D341Med (cell line): Measurements from ENCODE around the gene TRPM3.

Source experiments
- DNase-seq: peaks from one replicate; pipeline ENCODE4 v3.0.0; 2012; ENCODE audit warnings: low spot score

TRPM3 gene

DNA sequence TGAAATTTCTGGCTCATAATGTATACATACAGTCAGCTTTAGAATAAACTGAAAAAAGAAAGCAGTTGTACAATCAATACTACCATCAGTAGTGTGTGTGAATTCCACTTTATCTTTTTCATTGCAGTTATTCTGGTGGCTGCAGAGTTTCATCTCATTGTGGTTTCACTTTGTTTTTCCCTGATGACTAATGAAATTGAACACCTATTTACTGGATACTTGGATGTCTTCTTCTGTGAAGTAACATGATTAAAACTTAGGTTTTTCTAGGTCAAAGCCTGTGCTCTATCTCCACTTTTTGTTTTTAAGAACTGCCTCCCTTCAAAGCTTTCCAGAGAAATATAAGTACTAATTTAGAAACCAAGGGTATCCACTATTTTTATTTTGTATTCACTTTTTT, 174.3 kb downstream of the TRPM3 start:
- DNase-seq: no peak

DNA sequence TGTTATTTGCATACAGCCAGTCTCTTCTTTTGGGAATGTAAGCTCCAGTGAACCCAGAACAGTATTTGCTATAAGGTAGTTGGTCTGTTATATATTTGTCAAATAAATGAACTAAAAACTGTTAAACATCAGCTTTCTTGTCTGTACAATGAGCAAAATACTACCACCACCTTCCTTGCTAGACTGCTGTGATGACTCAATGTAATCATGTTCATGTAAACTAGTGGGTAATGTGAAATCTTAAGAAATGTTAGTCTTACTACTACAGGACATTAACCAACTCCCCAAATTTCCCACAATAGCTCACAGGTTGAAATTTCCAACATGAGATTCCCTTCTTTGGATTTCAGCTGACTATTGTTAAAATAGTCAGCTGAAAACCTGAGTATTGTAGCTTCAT, 176.1 kb downstream of the TRPM3 start:
- DNase-seq: no peak

DNA sequence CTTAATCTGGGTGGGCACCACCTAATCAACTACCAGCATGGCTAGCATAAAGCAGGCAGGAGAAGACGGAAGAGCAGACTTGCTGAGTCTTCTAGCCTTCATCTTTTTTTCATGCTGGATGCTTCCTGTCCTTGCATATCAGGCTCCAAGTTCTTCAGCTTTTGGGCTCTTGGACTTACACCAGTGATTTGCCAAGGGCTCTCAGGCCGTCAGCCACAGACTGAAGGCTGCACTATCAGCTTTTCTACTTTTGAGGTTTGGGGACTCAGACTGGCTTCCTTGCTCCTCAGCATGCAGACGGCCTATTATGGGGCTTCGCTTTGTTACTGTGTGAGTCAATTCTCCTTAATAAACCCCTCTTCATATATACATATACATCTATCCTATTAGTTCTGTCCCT, 180.2 kb downstream of the TRPM3 start:
- no peak for DNase-seq

DNA sequence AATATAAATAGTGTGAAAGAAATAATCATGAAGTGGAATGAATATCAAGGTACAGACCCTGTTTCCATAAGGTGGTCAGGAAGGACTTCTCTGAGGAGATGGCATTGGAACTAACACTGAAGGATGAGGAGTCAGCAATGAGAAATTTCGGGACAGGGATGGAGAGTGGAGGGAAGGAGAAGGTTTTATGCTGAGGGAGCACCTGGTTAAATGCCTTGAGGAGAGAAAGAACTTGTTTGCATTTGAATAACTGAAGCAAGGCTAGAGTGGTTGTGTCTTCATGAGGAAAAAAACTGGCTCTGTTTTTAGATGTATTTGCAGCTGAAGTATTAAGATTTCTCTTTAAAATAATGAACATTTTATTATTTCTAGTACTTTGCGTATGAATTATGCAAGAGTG, 180.8 kb downstream of the TRPM3 start:
- no peak for DNase-seq

DNA sequence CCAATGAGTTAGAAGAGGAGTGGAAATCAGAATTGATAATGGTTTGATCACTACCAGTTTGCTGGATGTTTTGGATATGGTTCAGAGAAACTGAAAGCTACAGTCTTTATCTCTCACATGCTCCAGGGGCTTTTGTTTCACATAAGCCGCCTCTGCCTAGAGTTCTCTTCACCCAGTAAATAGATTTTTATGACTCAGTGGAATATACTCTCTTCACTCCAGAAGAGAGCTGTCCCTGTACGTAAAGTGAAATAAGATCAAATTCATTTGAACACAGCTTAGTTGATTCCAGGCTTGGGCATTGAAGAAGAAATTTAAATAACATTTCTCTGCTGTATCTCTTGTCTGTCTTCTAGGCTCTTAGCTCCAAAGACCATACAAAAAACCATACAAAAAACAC, 184.9 kb downstream of the TRPM3 start:
- DNase-seq: no peak

DNA sequence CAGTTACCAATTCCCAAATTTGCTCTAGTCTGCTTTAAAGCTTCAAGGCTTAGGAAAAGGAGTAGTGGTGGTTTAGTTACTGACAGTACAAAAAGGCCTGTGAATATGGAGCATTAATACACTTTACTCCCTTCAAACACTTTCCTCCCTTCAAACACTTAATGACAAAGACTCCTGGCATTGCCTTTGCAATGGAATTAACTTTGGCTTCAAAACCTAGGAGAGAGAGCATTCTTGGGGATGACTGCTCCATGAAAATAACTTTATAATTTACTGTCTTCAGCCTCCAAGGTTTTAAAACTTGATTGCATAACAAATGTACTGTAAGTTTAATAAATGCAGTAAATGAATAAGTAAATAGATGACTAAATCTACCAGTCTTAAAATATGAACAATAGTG, 185.6 kb downstream of the TRPM3 start:
- no peak for DNase-seq

DNA sequence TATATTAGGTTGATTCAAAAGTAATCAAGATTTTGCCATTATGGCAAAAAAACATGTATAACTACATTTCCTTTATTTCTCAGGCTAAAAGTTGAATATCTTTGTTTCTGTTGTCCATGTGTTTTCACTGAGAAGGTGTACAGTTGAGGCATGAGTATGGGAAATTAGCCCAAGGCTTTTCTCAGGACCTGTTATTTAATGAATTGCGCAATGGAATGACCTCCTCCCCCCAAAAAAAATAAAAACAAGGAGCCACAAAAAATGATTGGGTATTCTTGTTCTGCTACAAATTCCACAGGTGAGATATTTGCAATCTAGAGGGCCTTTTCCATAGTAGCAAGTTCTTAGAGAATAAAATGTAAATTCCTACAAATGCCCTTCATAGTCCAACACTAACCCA, 186.8 kb downstream of the TRPM3 start:
- DNase-seq: no peak

DNA sequence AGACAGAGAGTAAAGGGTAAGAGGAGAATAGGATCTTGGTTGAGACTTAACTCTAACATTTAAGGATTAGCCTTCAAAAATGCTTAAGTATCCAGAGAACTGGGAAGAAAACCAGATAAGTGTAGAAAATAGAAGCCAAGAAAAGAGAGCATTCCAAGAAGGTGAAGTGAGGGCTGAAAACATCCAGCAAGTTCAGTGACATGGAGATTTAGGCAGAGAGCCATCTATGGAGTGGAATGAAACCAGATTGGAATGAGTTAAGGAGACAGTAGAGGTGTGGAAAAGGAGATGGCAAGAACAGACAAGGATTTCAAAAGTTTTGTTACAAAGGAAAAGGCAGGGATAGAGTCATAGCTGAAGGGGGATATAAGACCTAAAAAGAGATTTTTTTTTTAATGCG, 188.1 kb downstream of the TRPM3 start:
- no peak for DNase-seq

DNA sequence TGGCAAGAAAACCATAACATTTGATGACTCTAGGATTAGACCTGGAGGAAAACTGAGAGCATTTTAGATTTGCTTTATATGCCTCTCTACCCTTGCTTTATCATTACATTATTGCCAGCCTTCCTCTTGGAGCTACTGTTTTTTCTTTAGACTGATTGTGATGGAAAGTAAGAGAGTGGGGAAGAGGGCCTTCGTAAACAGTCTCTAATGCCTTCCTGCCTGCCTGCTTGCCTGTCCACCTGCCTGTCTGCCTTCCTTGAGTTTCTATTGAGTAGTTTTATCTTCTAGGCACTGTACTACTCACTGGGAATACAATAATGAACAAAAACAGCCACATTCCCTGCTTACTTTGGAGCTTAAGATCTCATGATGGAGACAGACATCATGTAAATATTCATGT, 189.3 kb downstream of the TRPM3 start:
- DNase-seq: no peak

DNA sequence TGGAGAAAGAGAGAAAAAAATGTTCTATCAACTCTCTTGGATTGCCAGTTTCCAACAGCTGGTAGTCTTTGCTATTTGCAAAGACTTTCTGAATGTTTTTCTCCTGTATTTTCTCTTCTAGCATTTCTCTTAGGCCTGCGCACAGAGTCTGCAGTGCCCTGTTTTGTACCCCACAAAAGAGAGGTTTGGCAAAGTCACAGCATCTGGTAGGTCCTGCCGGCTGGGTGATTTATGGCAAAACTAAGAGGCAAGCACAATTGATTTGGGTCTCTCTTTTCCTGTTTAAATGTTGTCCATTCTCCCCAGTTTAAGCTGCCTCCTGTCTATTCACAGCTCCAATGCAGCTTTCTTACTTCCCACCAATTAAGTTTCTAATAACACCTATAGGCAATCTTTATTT, 193.9 kb downstream of the TRPM3 start:
- DNase-seq: no peak

DNA sequence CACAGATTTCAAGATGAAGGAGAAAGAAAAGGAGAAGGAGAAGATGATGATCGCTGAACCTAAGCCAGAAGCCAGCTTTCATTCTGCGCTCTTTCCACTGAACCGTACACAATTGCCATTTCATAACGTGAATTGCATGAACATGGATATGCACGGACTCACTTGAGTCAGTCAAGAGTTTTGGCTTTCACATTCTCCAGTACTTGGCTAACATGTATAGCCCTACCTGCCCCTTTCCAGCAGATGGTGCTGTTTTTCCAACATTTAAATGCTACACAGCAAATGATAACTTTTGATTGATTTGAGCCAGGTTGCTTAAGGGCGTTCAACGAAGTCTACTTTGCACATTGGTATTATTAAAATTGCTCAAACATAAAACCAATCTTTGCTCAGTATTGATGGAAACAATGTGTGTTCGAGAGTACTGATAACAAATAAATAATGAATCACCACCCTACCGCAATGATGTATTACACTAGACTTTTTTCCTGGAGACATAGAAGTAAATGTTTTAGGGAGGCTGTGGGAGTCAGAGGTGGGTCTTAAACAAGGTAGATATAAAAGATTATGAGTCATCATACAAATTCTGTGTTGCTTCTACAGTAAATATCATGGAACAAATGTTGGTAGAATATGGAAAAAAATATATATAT, 196.4 kb downstream of the TRPM3 start:
- DNase-seq: peak; percentile 57

DNA sequence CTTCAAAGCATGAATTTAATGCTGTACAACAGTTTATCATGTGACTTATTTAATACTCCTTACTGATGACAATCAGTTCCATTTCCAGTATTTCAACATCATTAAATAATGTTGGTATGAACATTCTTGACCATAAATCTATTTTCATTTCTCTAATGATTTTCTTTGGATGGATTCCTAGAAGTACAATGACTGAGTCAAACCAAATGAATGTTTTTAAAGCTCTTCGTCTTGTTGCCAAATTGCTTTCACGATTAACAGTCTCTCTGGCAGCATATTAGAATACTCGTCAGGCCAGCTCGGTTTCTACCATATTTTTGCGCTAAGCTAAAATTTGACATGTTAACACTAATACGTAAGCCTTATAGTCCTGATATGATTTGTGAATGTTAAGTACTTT, 197.0 kb downstream of the TRPM3 start:
- DNase-seq: no peak

DNA sequence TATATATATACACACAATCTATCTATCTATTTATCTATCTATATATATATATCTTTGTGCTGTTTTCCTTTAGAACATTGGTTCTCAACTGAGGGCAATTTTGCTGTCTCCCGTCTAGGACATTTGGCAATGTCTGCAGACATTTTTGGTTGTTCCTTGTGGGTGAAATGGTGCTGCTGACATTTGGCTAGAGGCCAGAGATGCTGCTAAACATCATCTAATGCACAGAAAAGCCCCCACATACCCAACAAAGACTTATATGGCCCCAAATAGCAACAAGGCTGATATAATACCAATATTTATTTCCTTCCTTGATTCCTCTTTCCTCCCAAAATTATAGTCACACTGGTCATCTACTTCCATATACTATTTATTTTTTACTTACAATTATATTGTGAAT, 197.5 kb downstream of the TRPM3 start:
- no peak for DNase-seq

DNA sequence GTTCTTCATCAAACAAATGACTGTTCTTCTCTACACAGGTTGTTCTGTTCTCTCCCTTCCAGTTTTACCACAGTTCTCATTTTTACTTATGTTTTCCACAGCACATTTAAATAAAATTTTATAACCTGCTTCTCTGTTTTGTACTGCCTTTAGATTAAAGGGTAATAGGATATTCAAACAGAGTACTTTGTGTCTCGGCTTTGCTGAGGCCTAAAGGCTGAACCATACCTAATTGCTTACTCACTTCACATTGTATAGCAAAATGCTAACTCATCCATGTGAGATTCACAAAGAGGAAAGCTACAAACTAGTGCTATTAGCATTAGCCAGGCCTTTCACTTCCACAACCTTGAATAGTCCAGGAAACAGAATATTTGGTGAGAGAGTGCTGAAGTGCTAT, 200.3 kb downstream of the TRPM3 start:
- no peak for DNase-seq

DNA sequence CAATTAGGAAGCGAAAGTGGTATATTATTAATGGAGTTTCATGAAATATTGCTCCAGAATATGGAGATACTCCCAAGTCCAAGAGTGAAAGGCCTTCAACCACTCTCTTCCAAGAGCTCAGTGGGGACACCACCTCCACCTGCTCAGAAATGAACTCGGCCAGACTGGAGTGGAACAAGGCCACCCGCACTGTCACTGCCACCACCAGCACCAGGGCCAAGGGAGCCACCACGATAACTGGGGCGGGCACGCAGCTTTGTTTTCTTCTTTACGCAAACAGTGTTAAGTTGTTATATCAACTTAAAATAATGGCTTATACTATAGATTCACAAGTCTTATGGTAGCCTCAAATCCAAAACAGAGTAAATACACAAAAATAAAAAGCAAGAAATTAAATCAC, 204.1 kb downstream of the TRPM3 start:
- no peak for DNase-seq

DNA sequence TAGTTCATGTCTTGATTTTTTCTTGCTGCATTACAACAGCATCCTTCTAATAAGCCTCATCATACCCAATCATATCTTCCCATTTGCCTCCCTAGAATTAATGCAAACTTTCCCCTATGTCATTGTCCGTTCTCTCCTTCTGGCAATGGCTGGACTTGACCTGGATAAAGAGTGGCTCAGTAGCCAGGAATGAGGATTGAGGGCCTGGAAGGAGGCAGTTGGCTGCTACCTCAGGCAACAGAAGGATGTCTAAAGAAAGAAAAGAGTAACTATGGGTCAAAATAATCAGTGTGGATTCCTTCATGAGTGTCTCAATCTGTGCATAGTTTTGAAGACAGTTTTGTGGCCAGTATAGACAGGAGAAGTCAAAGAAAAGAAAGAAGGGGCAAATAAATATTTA, 209.6 kb downstream of the TRPM3 start:
- DNase-seq: no peak

DNA sequence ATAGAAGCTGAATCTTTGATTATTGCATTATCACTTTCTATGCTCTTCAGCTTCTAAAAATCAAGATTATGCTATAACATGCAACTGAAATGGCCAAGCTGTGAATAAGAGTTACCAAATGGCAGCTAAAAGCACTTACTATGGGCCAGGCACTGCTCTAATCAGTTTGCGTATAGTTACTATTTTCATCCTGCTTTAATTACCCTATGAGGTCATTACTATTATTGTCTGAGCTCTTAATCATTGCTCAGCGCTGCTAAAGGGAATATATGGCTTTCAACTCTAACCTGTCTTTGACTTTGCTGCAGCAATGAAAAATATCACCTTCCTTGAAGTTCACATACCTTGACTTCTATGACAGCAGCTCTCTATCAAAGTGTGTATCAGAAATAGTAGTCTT, 210.8 kb downstream of the TRPM3 start:
- DNase-seq: no peak

DNA sequence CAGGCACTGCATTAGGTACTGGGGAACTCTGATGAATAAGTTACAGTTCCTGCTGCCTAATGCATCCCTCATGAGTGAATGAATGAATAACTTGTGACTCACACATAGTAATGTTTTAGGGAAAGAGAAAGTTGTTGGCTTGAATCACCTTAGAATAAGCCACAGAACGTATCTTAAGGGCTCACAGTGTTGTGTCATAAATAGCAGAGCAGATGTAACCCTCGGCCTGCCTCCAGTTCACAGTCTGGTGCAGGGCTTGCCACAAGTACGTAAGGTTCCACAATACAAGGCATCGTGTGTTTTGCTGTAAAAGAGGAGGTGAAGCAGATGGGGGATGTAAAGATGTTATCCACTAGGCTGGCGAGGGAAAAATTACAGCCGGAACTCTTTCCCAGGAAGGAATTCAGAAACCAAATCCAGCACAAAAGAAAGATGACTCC, 218.7 kb downstream of the TRPM3 start:
- DNase-seq: no peak

DNA sequence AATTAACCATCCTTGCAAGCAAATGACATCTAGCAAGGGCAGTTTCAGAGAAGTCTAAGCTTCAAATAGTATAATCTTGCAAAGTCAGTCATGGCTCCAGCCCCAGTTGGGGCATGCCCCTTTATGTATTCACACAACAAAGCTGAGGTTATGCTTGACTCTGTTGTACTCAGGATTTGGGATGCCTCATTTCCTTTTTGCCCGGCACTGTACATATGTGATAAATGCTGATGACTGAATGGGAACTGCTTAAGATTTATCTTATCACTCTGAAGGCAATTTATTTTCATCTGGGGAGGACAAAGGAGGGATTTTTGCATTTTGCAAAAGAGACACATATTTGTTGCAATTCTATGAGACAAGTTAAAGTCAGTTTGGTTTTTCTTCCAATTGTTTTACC, 219.2 kb downstream of the TRPM3 start:
- no peak for DNase-seq

DNA sequence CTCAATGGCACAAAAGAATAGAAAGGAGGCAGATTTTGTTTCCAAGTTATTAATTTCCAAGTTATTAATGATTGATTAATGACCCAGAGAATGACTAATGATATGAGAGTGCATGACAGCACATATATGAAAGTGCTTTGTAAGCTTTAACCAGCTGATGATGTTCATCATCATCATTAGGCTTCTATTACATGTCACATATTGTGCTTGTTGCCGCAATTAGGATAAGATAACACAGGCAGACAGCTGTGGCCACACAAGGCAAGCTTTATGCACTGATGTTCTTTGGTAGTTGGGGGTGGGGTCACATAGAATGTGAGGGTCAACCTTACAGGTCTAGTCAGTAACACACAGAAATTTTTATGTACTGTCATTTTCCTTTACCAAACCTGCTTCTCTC, 219.7 kb downstream of the TRPM3 start:
- DNase-seq: no peak

DNA sequence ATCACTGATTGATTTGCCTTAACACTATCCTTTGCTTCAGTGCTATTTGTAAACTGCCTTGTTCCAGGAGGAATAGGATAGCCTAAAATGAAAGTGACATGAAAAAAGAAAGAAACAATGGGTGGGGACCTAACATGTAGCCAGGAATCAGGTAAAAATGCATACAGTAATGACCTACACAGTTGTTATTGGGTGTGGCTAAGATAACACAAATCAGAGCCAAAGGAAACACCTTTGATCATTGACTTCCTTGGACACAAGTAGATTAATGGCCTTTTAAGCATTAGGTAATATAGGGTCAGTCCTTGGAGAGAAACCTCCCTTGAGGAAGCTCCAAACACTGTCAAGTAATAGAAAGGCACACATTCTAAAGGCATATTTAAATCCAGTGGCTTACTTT, 220.4 kb downstream of the TRPM3 start:
- no peak for DNase-seq

DNA sequence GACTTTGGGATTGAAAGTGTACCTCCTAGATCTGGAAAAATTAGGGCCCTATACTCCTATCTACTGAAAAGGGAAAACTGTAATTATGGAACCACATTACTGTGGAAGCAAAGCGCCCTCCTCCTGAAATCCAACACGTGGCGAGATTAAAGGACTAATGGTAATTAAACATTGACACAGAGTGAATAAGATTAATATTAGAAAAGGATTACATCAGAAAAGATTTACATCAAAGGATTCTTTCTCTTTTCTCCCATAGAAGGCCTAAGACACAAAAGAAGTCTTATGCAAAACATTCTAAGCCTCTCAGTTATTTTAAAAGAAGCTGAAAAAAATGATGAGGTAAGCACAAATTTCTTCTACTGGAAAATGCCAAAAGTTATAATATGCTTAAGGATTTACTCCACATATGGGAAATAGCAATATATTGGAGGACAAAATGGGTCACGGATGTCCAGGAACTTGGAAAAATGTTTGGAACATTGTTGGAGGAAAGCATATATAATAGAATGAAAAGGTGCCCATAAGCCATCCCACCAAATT, 227.8 kb downstream of the TRPM3 start:
- no peak for DNase-seq

DNA sequence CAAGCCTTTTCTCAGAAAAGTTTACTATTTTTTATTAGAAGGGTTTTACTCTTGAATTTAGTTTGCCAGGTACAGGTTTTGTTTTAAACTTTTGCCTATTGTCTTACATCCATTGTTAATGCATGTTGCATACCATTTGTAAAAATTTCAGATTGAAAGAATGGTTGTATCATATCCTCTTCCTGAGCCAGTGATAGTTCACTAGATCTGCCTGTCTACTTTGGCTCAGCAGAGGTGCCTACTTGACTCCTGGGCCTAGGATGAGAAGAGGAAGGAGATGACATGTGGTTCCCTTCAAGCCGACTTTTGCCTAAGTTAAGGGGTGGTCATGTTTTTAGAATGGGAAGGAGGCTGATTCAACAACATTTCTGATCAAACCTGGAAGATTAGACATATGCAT, 232.9 kb downstream of the TRPM3 start:
- no peak for DNase-seq

DNA sequence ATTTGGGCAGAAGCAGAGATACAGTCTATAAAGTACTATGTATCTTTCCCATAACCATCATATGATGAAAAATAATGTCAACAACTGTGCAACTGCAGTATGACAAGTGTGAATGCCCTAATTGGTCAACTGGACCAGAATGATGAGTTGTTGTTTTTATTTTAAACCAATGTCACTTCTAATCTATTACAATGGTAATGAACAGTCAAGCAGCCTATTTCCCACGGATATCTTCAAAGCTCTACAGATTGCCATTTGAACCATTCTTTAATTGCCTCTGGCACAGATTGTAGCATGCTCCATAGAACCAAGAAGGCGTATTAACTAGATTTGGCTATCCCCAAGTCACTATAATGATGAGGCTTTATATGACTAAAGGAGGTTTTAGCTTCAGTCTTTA, 233.6 kb downstream of the TRPM3 start:
- DNase-seq: no peak
